8988T (cell line): ENCODE measurements around the gene FSHR.
A peak's percentile ranks its signal among the peaks of the same experiment; 100 is the strongest.

Experiments used
- DNase-seq: peaks from one replicate; pipeline ENCODE4 v3.0.0; 2011

Gene FSHR

DNA sequence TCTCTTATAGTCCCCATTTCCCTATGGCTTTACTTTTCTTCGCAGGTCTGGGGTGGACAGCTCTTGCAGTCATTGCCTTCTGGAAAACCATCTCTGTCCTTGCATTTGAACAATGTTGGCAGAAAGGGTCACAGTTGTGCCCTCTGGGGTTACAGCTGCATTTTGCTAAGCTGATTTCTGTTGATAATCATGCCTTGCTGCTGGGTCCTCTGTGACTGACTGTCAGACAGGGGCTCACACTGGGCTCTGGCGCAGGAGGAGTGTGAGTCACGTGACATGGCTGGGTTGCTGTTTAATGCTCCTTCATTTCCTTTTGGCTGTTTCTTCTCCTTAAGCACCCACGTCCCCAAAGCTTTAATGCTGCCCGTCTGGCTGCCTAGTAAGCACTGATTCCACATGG is 202.2 kb downstream of the FSHR start:
- no peak for DNase-seq

DNA sequence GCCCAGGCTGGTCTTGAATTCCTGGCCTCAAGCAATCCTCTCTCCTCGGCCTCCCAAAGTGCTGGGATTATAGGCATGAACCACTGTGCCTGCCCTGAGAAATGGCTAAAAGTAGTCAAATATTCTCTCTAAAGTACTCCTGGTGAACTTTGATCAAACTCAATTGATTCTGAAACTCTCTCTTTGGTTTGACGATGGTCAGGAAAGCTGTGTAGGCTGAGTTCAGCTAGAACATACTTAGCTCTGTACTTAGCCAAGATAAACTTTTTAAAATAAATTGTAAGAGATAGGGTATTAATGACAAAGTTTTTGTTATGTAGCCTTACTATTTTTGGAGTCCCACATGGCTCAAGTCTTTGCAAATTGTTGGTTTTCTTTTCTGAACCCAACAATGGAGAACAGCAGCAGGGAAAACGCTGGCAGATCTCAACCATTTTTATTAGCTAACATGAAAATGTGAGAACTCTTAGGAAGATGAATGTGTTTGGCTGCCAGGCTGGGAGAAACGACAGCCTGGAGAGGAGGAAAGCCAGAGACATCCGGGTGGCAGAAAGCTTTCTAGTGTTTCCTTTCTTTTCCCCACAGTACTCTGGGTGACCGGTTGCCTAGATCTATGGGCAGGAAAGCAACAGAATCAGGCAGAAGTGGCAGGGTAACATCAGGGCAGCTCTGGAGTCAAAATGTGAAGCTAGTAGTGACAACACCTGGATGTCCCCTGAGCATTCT is 205.8 kb downstream of the FSHR start:
- no peak for DNase-seq

DNA sequence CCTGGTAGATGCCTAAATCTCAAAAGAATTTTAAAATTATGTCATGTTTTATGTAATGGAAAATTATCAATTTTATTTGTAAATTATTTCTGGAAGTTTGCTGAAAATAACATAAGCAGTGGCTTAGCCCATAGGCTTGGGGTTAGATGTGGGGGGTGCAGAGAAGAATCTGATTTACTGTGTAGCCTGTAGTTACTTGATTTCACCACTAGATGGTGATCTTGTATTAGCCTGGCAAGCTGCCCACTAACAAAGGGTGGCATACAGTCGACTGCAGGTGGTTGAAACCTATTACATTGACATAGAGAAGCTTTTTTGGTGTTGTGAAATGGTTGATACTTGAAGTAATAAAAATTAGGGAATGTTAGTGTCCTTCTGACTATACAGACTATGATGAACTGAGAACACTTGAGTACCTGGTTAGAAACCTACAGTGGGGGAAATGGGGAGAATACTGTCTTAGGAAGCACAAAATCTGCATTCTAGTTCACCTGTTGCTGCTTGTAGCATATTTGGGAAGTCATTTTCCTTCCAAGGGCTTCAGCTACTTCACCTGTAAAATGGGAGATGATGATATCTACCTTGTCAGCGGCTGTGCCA is 207.8 kb downstream of the FSHR start:
- peak; percentile 13 for DNase-seq

DNA sequence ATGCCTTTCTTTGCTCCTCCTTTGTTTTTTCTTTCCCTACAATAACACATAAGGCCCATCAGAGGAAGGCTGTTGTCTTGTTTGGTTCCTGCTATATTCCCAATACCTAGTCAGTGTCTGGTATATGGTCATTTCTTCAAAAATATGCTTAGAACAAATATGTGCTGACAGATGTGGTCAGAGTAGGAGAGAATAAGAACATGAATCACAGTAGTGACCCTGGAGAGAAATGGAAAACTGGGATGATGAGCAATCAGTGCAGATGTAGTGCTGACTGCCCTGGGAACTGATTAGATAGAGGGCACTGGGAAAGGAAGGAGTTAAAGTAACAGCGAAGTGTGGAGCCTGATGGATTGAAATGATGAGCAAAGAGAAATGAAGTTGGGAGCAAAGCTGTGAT is 209.4 kb downstream of the FSHR start:
- no peak for DNase-seq

DNA sequence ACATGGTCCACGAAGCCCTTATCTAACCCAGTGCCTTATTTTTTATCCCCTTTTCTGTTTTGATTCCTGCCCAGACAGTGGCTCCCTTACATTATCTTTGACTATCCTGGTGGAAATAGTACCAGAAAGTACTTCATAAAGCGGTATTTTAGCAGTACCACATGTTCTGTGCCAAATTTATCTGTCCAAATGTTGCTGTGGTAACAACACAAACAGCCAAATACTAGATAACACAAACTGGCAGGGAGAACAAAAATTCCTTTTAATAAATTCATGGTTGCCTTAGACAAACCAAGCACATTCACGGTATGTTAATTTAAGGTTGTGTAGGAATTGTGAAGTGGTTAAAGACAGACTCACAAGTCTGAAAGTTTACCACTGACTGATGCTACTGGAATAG is 210.9 kb downstream of the FSHR start:
- DNase-seq = no peak

DNA sequence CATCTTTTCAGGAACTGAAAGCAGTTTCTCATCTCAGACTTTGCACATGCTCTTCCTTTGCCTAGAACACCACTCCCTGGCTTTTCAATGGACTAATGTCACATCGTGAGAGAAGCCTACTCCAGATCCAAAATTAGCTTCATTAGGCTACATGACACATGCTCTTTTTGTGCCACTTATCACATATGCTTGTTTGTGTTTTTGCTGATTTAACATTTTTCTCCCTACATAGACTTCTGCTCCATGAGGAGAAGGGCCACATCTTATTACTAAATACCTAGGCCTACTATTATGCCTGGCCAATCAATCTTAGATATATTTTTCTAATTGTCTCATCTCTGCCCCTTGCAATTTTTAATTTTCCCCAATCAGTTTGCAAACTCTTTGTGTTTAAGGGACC is 212.4 kb downstream of the FSHR start:
- no peak for DNase-seq

DNA sequence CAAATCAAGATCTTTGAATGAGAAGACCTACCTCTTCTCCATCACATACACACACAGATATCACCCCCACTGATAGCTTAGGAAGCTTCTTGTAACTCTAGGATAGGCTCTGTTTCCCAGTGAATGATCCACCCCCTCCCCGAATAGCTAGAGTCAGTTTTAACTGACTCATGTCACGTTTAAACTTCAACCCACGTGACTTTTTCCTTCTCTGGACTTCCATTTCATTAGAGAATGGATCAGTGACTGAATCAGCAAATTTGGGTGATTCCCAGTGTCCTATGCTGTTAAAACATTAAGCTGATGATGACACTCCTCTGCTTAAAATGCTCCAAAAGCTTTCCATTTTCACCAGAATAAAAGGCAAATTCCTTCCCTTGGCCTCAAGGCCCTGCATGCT is 212.9 kb downstream of the FSHR start:
- no peak for DNase-seq

DNA sequence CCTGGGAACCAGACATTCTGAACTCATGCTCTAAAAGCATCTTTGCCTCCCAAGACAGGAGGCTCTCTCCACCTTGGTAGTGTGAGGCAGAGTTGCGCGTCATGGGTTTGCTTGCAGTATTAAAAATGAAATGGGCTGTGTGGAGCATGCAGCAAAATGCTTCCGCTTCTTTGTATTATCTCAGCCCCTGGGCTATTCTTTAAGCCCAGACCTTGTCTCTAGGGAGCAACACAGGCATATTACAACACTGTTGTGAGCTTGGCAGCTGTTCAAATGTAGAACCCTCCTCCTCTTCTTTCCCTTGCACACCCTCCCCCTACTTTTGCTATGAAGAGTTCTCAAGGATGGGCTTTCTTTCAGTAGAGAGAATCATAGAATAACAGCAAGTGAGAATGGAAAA is 213.7 kb downstream of the FSHR start:
- DNase-seq = no peak

DNA sequence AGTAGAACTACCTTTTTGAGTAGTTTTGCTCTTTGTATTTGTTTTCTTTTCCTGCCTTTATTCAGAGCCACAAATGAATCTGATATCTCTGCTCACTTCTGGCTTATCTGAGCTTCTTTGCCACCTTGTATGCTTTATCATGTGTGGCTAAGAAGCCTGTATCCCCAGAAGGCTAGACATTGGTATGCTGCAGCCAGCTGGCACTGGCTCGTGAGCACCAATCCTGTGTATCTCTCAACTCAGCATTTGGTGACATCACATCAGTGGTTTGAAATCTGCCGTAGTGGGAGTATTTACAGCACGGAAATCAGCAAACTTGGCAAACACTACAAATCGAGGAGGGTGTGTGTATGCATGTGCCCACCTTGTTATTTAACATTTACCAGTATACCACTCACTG is 215.1 kb downstream of the FSHR start:
- DNase-seq = no peak

DNA sequence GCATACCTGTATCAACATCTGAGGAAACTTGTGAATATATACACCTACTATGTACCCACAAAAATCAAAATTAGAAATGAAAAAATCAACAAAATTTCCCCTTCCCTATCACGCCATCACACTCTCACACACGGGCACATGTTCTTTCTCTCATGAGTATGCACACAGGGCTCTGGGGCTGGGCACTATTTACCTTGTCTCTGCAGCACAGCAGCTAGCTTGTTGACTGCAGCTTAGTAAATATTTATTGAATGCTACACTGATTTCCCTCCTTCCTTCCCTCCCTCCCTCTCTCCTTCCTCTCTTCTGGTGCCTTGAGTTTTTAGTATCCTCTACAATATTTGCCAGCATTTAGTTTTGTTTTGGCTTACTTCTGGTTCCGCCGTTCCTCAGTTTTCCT is 216.1 kb downstream of the FSHR start:
- DNase-seq = no peak

DNA sequence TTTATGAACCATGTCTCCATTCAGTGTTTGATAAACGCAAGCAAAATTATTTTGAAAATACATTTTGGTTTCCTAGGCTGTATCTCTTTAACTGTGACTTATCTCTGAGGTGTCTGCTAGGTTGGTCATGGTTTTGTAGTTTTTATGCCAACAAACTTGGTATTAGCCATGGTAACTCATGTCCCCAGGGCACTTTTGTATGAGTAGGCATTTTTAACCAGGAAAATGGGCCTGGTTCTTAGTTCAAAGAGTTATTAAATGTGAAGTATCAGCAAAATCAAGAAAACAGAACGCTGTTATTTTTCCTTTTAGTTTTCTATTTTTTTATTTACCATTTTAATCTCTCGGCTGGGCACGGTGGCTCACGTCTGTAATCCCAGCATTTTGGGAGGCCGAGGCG is 219.5 kb downstream of the FSHR start:
- no peak for DNase-seq

DNA sequence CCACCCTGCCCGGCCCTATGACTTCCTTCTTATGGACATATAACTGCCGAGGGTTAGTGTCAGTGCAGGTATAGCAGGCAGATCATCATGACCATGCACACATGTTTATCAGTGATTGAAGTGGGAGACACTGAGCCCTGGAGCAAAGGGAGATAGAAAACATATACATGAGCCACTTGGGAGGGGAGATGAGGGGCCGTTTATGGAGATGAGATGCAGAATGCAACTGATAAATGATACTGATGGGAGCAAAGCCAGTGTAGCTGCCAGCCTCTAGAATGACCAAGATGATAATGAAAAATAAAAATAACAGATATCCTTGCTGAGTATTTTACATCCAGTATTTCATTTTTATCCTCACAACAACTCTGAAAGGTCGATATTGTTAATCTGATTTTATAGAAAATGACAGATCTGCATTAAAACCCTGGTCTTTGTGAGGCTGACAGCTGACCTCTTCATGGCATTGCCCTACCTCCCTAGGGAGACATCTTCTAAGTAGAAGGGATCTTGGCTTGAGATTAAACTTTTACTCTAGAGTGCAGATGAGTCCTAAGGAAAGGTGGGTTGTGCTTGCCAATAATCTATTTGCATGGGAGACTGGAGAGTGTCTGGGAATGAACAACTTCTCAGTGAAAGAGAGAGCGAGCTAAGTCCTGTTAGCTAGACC is 220.4 kb downstream of the FSHR start:
- no peak for DNase-seq

DNA sequence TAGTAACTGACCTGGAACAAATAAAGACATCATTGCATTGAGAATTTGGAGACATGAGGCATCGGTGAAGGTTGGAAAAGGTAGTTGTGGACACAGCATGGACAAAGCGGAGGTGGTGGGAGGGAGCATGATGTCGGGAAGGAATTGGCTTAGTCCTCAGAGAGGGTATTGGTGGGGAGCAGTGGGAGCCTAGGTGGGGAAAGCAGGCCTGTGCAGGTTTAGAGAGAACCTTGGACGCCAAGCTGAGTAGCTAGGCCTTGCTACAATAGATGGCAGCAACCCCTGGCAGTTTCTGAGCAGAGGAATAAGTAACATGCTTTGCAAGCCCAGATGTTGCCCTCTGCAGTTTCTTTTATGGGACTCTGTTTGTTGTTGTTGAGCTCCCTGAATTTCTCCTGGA is 221.6 kb downstream of the FSHR start:
- DNase-seq = no peak

DNA sequence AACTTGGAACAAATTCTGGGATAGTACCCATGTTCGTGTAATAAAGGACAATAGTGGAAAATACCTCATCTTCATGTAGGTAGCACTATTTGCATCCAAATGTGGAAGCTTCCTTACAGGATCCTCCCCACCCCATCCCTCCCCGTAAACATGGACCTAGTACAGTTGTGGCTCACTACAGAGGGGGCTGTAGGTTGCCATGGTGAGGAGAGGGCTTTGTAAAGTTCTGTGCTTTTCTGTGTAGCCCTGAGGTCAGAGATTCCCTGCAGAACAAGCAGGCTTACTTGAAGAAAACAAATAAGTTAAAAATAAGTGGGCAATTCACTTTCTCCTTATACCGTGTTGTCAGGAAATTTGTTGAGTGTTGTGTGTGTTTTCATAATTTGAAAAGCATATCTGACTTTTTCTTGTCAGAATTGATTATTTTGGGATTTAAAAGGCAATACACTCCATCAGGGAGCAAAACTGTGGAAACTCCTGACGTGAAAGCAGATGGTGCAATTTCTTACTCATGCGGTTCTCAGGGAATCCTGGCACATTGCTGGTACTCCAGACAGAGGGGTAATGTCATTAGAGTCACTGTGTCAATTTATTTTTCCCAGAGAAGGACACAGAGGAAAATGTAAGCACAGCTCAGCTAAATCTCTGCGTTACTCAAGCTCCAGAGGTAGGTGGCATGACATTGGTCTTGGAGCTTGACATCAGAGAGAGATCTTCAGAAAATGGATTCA is 224.6 kb downstream of the FSHR start:
- no peak for DNase-seq

DNA sequence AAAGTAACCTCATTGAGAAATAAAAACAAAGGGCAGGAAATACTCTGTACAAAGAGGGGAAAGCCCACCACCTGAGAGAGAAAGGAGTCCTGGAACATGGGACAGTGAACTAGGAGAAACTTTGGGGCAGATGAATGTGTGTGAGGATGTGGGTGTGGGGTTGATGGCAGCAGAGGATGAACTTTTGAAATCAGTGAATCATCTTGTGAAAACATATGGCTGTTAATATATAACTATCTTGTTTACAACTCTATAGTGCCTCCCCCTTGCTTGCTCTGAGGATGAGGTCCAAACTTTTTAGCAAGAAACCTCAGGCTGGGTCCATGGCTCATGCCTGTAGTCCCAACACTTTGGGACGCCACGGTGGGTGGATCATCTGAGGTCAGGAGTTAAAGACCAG is 227.0 kb downstream of the FSHR start:
- no peak for DNase-seq

DNA sequence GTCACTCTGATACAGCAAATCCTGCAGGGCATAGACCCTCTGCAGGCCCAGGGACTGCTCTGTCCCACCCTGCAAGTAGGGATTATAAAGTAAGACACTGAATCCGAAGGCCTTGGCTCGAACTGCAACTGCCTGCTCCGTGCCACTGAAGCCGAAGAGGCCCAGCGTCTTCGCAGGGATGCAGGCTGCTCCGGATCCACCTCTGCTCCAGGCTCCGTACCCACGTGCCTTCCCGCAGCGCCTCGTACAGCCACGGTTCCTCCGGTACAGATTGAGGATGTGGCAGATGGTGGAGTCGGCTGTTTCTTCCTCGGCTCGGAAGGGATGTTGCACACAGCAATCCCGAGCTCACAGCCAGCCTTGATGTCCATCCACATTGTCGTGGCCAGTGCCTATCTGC is 238.4 kb downstream of the FSHR start:
- no peak for DNase-seq

DNA sequence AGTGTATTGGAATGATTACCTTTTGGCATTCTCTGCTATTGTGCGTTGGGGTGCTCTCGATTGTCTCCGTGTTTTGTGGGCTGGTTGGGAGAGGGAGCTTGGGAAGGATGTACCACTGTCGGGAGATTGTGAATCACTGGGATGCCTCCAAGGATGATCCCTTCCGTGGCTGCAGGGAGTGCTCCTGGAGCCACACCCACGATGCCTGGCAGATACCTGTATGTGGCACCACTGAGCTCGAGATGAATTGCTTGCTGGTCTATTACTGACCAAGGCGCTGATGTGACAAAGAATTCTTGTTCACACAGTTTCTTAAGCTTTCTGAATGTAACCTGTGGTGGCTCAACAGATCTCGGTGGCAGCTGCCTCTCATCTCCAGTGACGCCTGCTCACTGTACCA is 239.1 kb downstream of the FSHR start:
- DNase-seq = no peak

DNA sequence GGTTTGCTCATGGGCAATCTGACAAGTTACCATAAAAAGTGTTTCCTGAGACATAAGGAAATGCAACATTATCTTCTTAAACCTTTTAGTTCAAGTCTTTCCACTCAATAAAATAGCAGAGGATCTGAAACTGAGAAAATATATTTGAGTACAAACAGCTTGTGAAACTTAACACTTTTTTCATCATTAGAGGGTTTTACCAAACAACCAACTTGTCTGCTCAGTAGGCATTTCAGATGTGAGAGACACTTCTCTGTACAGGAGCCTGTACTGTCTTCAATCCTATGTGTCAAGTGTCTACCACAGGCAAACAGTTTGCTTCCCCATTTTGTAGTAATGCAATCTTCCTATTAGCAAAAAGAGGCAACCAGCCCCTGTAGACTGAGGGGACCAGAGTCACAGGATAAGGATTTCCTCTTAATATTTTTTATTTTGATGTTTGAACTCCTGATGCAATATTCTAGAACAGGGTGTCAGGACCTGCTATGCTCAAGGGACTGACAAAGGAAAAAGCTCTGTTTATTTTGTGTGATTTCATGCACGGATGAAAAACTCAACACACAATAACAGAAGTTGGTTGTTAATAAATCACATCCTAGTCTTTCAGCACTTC is 239.7 kb downstream of the FSHR start:
- DNase-seq = no peak
